K562 (cell line): Measurements from ENCODE around the gene CELF4. TPM values are rescaled to one million over a fixed set of nuclear protein-coding genes. Genes with fewer than 3 reads are reported as not detected.
A peak's percentile ranks its signal among the peaks of the same experiment; 100 is the strongest.

Experiments used
- GMEB1 ChIP-seq: fragments of 250-450 bp; sonication (Bioruptor Pico); IDR thresholded peaks from 2 replicates; pipeline ENCODE4 v1.4.0; 2020; ENCODE audit warnings: mild to moderate bottlenecking
- ID3 ChIP-seq, 2 experiments: fragments of 250-450 bp in 1 of 2; fragments of 450-650 bp in 1 of 2; sonication (Bioruptor Pico) in 1 of 2; IDR thresholded peaks; 2 replicates each; pipeline versions ENCODE4 v1.6.1 to v1.8.0; 2016 to 2021; ENCODE audit warnings: mild to moderate bottlenecking in 2 of 2, moderate library complexity in 2 of 2, missing compliant biosample characterization in 1 of 2, missing genetic modification characterization in 1 of 2
- PCBP1 ChIP-seq: fragments of 200-400 bp; formaldehyde crosslinking; IDR thresholded peaks from 2 replicates; pipeline ENCODE4 v1.6.1; 2018; ENCODE audit warnings: mild to moderate bottlenecking, low read depth, low read length; ENCODE audit not compliant: poor library complexity, severe bottlenecking
- SIRT6 ChIP-seq: IDR thresholded peaks from one replicate; pipeline ENCODE4 v1.6.1; 2012; ENCODE audit warnings: low read depth, mild to moderate bottlenecking, control low read depth, inconsistent platforms, low read length, moderate library complexity
- SNIP1 ChIP-seq: fragments of 450-650 bp; IDR thresholded peaks from 2 replicates; pipeline ENCODE4 v1.7.1; 2017; ENCODE audit warnings: low read depth, mild to moderate bottlenecking
- SOX6 ChIP-seq: fragments of 450-650 bp; IDR thresholded peaks from 2 replicates; pipeline ENCODE4 v1.6.1; 2014; ENCODE audit warnings: mild to moderate bottlenecking
- ZHX1 ChIP-seq: fragments of 150-350 bp; conservative IDR thresholded peaks from 2 replicates; pipeline ENCODE4 v1.6.1; 2014; ENCODE audit warnings: low read length
- ZKSCAN3 ChIP-seq: fragments of 250-450 bp; sonication (Bioruptor Pico); IDR thresholded peaks from 2 replicates; pipeline ENCODE4 v1.4.0; 2020
- ZNF668 ChIP-seq: fragments of 250-450 bp; sonication (Bioruptor Pico); IDR thresholded peaks from 2 replicates; pipeline ENCODE4 v1.8.0; 2022; ENCODE audit warnings: mild to moderate bottlenecking, inconsistent platforms
- ZNF830 ChIP-seq: fragments of 250-450 bp; sonication (Bioruptor Pico); IDR thresholded peaks from 2 replicates; pipeline ENCODE4 v1.5.0; 2021; ENCODE audit warnings: mild to moderate bottlenecking
- polyA plus RNA-seq, 8 experiments: library from polyadenylated mRNA; depleted of rRNA in 4 of 8; stranded (reverse) in 5 of 8; unstranded in 3 of 8; fragments of >200 nt; fragmentation: Nextera tagmentation in 2 of 8; fragmentation: Illumina TruSeq in 1 of 8; extraction: Ambion mirVana in 2 of 8; extraction: Trizol in 1 of 8; gene quantifications; 2 replicates each; pipeline versions ENCODE4 v1.2.1 to v1.2.3, GENCODE V29; 2011 to 2014; ENCODE audit warnings: inconsistent platforms in 1 of 8, missing spikeins in 1 of 8
- total RNA-seq, 7 experiments: library from RNA; depleted of rRNA in 6 of 7; stranded (reverse); fragments of >200 nt in 6 of 7; fragmentation: Illumina TruSeq in 2 of 7; extraction: Trizol in 2 of 7; gene quantifications; 2 replicates each; pipeline versions ENCODE4 v1.2.1 to v1.2.3, GENCODE V29; 2011 to 2021; ENCODE audit warnings: low replicate concordance in 1 of 7
- TF ChIP-seq, protein P1 (sequence below): sonication (generic); formaldehyde crosslinking; IDR thresholded peaks from 2 replicates; pipeline ENCODE4 v1.4.0; 2020; ENCODE audit warnings: mild to moderate bottlenecking, missing genetic modification reagents
- TF ChIP-seq, protein P2 (sequence below): fragments of 450-650 bp; IDR thresholded peaks from 2 replicates; pipeline ENCODE4 v1.6.1; 2016; ENCODE audit warnings: low read depth

Gene CELF4
- total and polyA plus RNA-seq, 9 of the 15 experiments (the other 6 are each of a cell fraction or from before 2014, with no cell fraction given), result 0.04 to 0.24 (median 0.07) TPM; not detected in 3

DNA sequence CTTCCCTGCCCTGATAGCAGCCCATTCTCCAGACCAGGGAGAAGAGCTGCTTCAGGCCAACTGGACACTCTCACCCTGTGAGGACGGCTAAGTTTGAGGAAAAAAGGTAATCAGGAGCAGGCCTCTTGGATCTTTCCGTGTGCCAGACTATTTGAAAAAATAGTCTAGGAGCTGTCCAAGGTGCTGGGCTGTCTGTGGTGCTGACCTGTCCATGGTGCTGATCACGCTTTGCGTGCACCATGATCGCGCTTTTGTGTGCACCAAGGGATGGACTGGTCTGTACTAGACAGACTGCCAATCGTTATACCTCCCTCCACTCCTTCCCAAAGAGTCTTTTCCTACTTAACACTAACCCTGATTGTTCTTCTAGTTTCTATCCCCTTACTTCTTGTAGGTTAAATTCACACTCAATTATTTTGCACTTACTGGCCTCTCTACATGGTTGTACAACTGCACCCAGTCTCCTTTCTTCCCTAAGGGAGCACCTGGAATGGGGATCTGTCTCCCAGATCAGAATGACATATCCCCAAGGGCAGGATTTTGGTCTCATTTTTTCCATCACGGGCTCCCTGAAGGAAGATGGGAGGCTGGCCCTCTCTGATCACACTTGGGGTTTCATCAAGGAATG lies 295.4 kb downstream of the CELF4 start (continued):
- TF ChIP-seq, protein P1, sequence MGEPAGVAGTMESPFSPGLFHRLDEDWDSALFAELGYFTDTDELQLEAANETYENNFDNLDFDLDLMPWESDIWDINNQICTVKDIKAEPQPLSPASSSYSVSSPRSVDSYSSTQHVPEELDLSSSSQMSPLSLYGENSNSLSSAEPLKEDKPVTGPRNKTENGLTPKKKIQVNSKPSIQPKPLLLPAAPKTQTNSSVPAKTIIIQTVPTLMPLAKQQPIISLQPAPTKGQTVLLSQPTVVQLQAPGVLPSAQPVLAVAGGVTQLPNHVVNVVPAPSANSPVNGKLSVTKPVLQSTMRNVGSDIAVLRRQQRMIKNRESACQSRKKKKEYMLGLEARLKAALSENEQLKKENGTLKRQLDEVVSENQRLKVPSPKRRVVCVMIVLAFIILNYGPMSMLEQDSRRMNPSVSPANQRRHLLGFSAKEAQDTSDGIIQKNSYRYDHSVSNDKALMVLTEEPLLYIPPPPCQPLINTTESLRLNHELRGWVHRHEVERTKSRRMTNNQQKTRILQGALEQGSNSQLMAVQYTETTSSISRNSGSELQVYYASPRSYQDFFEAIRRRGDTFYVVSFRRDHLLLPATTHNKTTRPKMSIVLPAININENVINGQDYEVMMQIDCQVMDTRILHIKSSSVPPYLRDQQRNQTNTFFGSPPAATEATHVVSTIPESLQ (CRISPR knock-in tag), result peak; percentile 99
- TF ChIP-seq, protein P2, sequence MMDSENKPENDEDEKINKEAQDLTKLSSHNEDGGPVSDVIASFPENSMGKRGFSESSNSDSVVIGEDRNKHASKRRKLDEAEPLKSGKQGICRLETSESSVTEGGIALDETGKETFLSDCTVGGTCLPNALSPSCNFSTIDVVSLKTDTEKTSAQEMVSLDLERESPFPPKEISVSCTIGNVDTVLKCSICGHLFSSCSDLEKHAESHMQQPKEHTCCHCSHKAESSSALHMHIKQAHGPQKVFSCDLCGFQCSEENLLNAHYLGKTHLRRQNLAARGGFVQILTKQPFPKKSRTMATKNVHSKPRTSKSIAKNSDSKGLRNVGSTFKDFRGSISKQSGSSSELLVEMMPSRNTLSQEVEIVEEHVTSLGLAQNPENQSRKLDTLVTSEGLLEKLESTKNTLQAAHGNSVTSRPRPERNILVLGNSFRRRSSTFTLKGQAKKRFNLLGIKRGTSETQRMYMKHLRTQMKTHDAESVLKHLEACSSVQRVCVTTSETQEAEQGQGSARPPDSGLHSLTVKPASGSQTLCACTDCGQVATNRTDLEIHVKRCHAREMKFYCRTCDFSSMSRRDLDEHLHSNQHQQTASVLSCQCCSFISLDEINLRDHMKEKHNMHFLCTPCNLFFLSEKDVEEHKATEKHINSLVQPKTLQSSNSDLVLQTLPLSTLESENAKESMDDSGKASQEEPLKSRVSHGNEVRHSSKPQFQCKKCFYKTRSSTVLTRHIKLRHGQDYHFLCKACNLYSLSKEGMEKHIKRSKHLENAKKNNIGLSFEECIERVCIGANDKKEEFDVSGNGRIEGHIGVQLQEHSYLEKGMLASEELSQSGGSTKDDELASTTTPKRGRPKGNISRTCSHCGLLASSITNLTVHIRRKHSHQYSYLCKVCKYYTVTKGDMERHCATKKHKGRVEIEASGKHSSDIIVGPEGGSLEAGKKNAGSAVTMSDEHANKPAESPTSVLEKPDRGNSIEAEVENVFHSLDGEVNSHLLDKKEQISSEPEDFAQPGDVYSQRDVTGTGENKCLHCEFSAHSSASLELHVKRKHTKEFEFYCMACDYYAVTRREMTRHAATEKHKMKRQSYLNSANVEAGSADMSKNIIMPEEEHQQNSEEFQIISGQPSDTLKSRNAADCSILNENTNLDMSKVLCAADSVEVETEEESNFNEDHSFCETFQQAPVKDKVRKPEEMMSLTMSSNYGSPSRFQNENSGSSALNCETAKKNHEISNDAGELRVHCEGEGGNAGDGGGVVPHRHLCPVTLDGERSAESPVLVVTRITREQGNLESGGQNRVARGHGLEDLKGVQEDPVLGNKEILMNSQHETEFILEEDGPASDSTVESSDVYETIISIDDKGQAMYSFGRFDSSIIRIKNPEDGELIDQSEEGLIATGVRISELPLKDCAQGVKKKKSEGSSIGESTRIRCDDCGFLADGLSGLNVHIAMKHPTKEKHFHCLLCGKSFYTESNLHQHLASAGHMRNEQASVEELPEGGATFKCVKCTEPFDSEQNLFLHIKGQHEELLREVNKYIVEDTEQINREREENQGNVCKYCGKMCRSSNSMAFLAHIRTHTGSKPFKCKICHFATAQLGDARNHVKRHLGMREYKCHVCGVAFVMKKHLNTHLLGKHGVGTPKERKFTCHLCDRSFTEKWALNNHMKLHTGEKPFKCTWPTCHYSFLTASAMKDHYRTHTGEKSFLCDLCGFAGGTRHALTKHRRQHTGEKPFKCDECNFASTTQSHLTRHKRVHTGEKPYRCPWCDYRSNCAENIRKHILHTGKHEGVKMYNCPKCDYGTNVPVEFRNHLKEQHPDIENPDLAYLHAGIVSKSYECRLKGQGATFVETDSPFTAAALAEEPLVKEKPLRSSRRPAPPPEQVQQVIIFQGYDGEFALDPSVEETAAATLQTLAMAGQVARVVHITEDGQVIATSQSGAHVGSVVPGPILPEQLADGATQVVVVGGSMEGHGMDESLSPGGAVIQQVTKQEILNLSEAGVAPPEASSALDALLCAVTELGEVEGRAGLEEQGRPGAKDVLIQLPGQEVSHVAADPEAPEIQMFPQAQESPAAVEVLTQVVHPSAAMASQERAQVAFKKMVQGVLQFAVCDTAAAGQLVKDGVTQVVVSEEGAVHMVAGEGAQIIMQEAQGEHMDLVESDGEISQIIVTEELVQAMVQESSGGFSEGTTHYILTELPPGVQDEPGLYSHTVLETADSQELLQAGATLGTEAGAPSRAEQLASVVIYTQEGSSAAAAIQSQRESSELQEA, result no peak
- TF ChIP-seq ZKSCAN3 (CRISPR knock-in tag) (no peak), GMEB1 (CRISPR knock-in tag) (peak; percentile 52; the same call in 1 of the 2 replicates), ID3 (CRISPR knock-in tag; IDR thresholded peaks at IDR 0.05) (no peak), ID3 (tag; IDR thresholded peaks at IDR 0.05) (peak; percentile 87; the same call in 1 of the 2 replicates), ZNF830 (no peak), SNIP1 (no peak), ZHX1 (no peak), PCBP1 (no peak), SIRT6 (no peak), ZNF668 (CRISPR knock-in tag) (peak; percentile 87), SOX6 (no peak)
